ENCODE measurements around the gene ZSWIM9. TPM values are rescaled to one million over a fixed set of nuclear protein-coding genes. Genes with fewer than 3 reads are reported as not detected.

The ZSWIM9 gene
- total and polyA plus RNA-seq, 11 donors: 2.2 to 7.7 (median 6.2) TPM

GRCh38 chr19:48176226-48176625 lies 5.7 kb downstream of the ZSWIM9 start:
- WGBS, 4 donors: 77 to 98% (median 85%) methylated on average over 3 of the region's 3 CpGs
- Histone ChIP-seq H3K4me3 (no peak overlapping the region), H3K27ac (no peak overlapping the region), H3K4me1 (peaks cover 0 to 7% (median 2%) of the 10 kb centered on the region in 12 donors), H3K9me3 (peaks cover 0 to 9% (median 4%) of the 10 kb centered on the region in 12 donors), H3K27me3 (no peaks in the 10 kb centered on the region), H3K36me3 (peaks cover 0 to 31% (median 22%) of the 10 kb centered on the region in 9 donors)
- ATAC-seq: no peak
- TF ChIP-seq POLR2A (IDR thresholded peaks at IDR 0.05): no peak
- no peak for TF ChIP-seq CTCF (IDR thresholded peaks at IDR 0.05)
- intact Hi-C loops (cut with DNase I): no loop called here
- no peak for DNase-seq

- no peak overlapping the region for H3K27ac ChIP-seq
- H3K36me3 ChIP-seq: peaks cover 0 to 14% (median 0%) of the 10 kb centered on the region in 9 donors
- no peak overlapping the region for H3K4me3 ChIP-seq
- 94 to 95% (median 94%) methylated on average over 5 of the region's 5 CpGs for whole genome bisulfite sequencing, 4 donors
- DNase-seq (no peak), ATAC-seq (no peak)
- no peak for TF ChIP-seq CTCF (IDR thresholded peaks at IDR 0.05)
- TF ChIP-seq POLR2A (IDR thresholded peaks at IDR 0.05): no peak
- H3K9me3 ChIP-seq: peaks cover 0 to 20% (median 11%) of the 10 kb centered on the region in 12 donors
- intact Hi-C loops (cut with DNase I): no loop called here
- H3K27me3 ChIP-seq: no peaks in the 10 kb centered on the region
- no peaks in the 10 kb centered on the region for H3K4me1 ChIP-seq
These were observed 11.0 kb downstream of the ZSWIM9 start for GRCh38 chr19:48181505-48181904.

- DNase-seq: peak in 1 of 5 donors; percentile 59
- H3K36me3 ChIP-seq: peaks cover 0 to 14% (median 0%) of the 10 kb centered on the region in 9 donors
These were observed 12.0 kb downstream of the ZSWIM9 start for GRCh38 chr19:48182434-48182833.

GRCh38 chr19:48183356-48183755 lies 12.9 kb downstream of the ZSWIM9 start:
- peaks cover 0 to 20% (median 11%) of the 10 kb centered on the region in 12 donors for H3K9me3 ChIP-seq
- 91 to 97% (median 93%) methylated on average over 9 of the region's 9 CpGs for WGBS, 4 donors
- ATAC-seq (no peak), DNase-seq (peak in 1 of 5 donors; percentile 25)
- TF ChIP-seq CTCF (IDR thresholded peaks at IDR 0.05) (no peak), POLR2A (IDR thresholded peaks at IDR 0.05) (no peak)
- H3K36me3 ChIP-seq: peaks cover 0 to 14% (median 4%) of the 10 kb centered on the region in 9 donors
- no peak overlapping the region for H3K4me3 ChIP-seq
- no peaks in the 10 kb centered on the region for H3K27me3 ChIP-seq
- intact Hi-C loops (cut with DNase I): no loop called here
- H3K27ac ChIP-seq: no peak overlapping the region
- H3K4me1 ChIP-seq: no peaks in the 10 kb centered on the region

More at GRCh38 chr19:48182434-48182833, 12.0 kb downstream of the ZSWIM9 start:
- TF ChIP-seq POLR2A (IDR thresholded peaks at IDR 0.05): no peak
- TF ChIP-seq CTCF (IDR thresholded peaks at IDR 0.05): no peak
- intact Hi-C loops (cut with DNase I): no loop called here
- WGBS, 4 donors: 91 to 96% (median 94%) methylated on average over 38 of the region's 38 CpGs
- Histone ChIP-seq H3K27me3 (no peaks in the 10 kb centered on the region), H3K4me1 (no peaks in the 10 kb centered on the region), H3K9me3 (peaks cover 0 to 20% (median 11%) of the 10 kb centered on the region in 12 donors), H3K27ac (no peak overlapping the region), H3K4me3 (no peak overlapping the region)
- ATAC-seq: no peak

Data from heart left ventricle (tissue), 16 donors.